HFFc6 (cell line): ENCODE data around the gene USP4. TPM values are rescaled to one million over a fixed set of nuclear protein-coding genes. Genes with fewer than 3 reads are reported as not detected.
"Not testable (repeated sequence)": the region's sequence is repeated elsewhere in the genome, so short reads cannot be mapped to it uniquely, and the experiment has no call there.

Source experiments
- DNase-seq: peaks from one replicate; pipeline ENCODE4 v3.0.0-alpha.2; 2018
- H3K27ac Mint-ChIP-seq: 2 replicates; pipeline ENCODE4 v1.8.0; 2020; ENCODE audit warnings: mild to moderate bottlenecking, mixed read lengths
- H3K27me3 Mint-ChIP-seq: 2 replicates; pipeline ENCODE4 v1.8.0; 2021; ENCODE audit warnings: mild to moderate bottlenecking, moderate library complexity, mixed read lengths; ENCODE audit not compliant: insufficient read depth
- H3K36me3 Mint-ChIP-seq: 2 replicates; pipeline ENCODE4 v1.8.0; 2021; ENCODE audit warnings: low read depth, mixed read lengths
- H3K4me1 Mint-ChIP-seq: 2 replicates; pipeline ENCODE4 v1.8.0; 2020; ENCODE audit warnings: low read depth, mixed read lengths
- H3K4me3 Mint-ChIP-seq: 2 replicates; pipeline ENCODE4 v1.8.0; 2020; ENCODE audit warnings: mild to moderate bottlenecking, moderate library complexity, mixed read lengths
- H3K9me3 Mint-ChIP-seq: 2 replicates; pipeline ENCODE4 v1.8.0; 2020; ENCODE audit warnings: mild to moderate bottlenecking, mixed read lengths
- CTCF ChIP-seq: fragments of 200-600 bp; sonication (generic); IDR thresholded peaks from 2 replicates; pipeline ENCODE4 v1.5.0; 2021; ENCODE audit warnings: antibody characterized with exemption, mild to moderate bottlenecking
- total RNA-seq, 6 experiments: library from RNA; stranded (reverse); fragmentation: NEBNext Ultra II Directional; extraction: Animal tissue kit (Norgen Biotek cat#: 25700); gene quantifications; 2 replicates in 1 of 6; 3 replicates in 5 of 6; pipeline ENCODE4 v1.2.3, GENCODE V29; 2021

Gene USP4
- total RNA-seq, 6 experiments from 2014 or later, result 41.4 to 48.3 (median 44.8) TPM

DNA sequence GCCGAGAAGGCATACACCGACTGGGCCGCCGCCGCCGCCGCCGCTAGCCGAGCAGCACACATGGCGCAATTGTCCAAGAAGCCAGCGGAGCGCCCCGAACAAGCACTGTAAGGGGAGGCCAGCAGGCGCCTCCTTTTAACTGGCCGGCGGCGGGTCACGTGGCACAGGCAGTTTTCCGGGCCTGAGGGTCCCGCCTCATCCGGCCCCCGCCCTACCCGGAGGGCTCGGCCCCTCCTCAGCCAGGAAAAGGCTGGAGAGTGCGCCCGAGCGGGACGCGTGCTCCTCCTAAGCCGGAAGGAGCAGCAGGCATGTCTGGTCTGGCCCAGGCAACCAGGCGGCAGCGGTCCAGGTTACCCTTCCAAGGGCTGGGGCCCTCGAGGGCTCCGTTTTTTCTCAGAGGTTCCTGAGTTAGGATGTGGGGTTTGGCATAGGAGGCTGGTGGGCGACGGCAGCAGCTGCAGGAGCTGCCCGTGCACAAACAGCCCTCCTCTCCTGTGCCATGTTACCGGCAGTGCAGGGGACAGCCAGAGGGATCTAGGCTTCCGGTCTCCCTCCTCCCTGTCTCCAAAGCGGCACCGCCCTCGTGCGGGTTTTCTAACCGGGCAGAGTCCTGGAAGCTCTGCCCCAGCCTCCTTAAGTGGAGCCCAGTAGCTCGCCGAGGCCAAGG is 18.5 kb upstream of the USP4 start, which contains the start of gene GPX1:
Gene GPX1 (minus strand): TSS at position 137 of the 667 bp plus-strand sequence. CDS start 75 bp downstream, at position 62.
- Mint-ChIP-seq H3K4me3 (peak within 1 kb of the TSS; percentile 97), H3K36me3 (peaks cover 49% of the 10 kb centered on the region), H3K4me1 (peaks cover 53% of the 10 kb centered on the region), H3K27me3 (peaks cover 8% of the 10 kb centered on the region), H3K9me3 (no peaks in the 10 kb centered on the region), H3K27ac (peak within 1 kb of the TSS; percentile 95)
- TF ChIP-seq CTCF, result no peak
- peak; percentile 94 for DNase-seq

GRCh38 chr3:49357443-49358216 is 17.8 kb upstream of the USP4 start:
- H3K9me3 Mint-ChIP-seq, H3K27me3 Mint-ChIP-seq: not testable (repeated sequence)
- peak; percentile 86 for DNase-seq
- Mint-ChIP-seq H3K36me3 (peaks cover 44% of the 10 kb centered on the region), H3K4me1 (peaks cover 53% of the 10 kb centered on the region), H3K27ac (peak overlapping the region; percentile 95), H3K4me3 (peak overlapping the region; percentile 97)

DNA sequence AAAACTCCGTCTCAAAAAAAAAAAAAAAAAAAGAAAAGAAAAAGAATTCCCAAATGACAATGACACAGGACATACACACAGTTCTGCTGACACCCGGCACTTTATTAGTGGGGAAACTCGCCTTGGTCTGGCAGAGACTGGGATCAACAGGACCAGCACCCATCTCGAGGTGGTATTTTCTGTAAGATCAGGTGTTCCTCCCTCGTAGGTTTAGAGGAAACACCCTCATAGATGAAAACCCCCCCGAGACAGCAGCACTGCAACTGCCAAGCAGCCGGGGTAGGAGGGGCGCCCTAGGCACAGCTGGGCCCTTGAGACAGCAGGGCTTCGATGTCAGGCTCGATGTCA is 17.2 kb upstream of the USP4 start:
- H3K27me3 Mint-ChIP-seq, result peaks cover 12% of the 10 kb centered on the region
- peaks cover 39% of the 10 kb centered on the region for H3K36me3 Mint-ChIP-seq
- H3K4me3 Mint-ChIP-seq, result peak overlapping the region; percentile 97
- not testable (repeated sequence) for H3K9me3 Mint-ChIP-seq, DNase-seq
- H3K4me1 Mint-ChIP-seq, result peaks cover 53% of the 10 kb centered on the region
- H3K27ac Mint-ChIP-seq, result peak overlapping the region; percentile 95

- no peak for DNase-seq
- H3K4me3 Mint-ChIP-seq, result peak overlapping the region; percentile 0; the same call in 1 of the 2 replicates
- peak overlapping the region; percentile 88 for H3K27ac Mint-ChIP-seq
- H3K9me3 Mint-ChIP-seq, result no peaks in the 10 kb centered on the region
- peaks cover 14% of the 10 kb centered on the region for H3K27me3 Mint-ChIP-seq
- no peak for TF ChIP-seq CTCF
- peaks cover 47% of the 10 kb centered on the region for H3K4me1 Mint-ChIP-seq
- peaks cover 21% of the 10 kb centered on the region for H3K36me3 Mint-ChIP-seq
Observed at GRCh38 chr3:49352890-49353421, 13.1 kb upstream of the USP4 start.

DNA sequence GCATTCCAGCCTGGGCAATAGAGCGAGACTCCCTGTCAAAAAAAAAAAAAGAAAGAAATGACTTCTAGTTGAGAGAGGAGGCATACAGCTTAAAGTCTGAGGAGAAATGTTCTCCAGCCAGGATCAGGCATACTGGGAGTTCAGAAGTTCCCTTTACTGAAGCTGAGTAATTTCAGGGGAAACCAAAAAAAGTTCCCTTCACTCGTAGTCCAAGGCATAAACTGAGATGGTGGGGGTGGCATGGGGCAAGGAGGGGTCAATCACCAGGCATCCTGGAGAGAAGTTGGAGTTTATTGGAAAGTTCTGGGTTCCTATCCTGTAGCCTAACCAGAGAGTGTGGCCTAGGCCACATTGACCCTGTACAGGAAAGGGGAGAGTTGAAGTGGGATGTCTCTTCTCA is 12.4 kb upstream of the USP4 start:
- no peaks in the 10 kb centered on the region for H3K9me3 Mint-ChIP-seq
- H3K27ac Mint-ChIP-seq, result peak overlapping the region; percentile 88
- TF ChIP-seq CTCF, result no peak

DNA sequence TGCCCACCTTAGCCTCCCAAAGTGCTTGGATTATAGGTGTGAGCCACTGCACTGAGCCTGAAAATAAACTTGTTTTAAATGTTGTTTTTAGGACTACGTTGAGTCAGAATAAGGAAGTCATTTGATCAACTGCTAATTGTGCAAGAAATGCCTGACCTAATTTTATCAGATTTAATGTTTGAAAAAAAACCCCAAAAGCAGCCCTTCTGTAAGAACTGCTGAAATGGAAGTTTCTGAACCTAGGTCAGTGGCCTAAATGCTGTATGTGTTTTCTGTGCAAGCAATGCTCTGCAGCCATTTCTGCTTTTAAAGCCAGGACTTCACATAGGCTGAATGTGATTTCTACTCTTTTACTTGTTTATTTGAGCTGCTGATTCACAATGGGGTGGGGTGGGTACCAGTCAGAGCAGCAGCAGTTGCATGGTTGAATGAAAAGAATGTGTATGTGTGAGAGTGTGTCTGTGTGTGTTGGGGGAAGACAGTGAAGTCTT is 11.7 kb upstream of the USP4 start:
- DNase-seq, result peak; percentile 89
- TF ChIP-seq CTCF, result no peak
- H3K4me3 Mint-ChIP-seq, result peak overlapping the region; percentile 33
- peaks cover 9% of the 10 kb centered on the region for H3K27me3 Mint-ChIP-seq
- peaks cover 53% of the 10 kb centered on the region for H3K4me1 Mint-ChIP-seq
- no peaks in the 10 kb centered on the region for H3K9me3 Mint-ChIP-seq
- peaks cover 11% of the 10 kb centered on the region for H3K36me3 Mint-ChIP-seq
- H3K27ac Mint-ChIP-seq, result peak overlapping the region; percentile 88

More for the DNA sequence above, 12.4 kb upstream of the USP4 start:
- peaks cover 49% of the 10 kb centered on the region for H3K4me1 Mint-ChIP-seq
- no peak for DNase-seq
- peaks cover 17% of the 10 kb centered on the region for H3K36me3 Mint-ChIP-seq
- peak overlapping the region; percentile 33 for H3K4me3 Mint-ChIP-seq
- peaks cover 9% of the 10 kb centered on the region for H3K27me3 Mint-ChIP-seq
